OCI-LY1 (cell line): ENCODE data around the gene PLIN4.

Source experiments
- EZH2 ChIP-seq: fragments of 200-600 bp; sonication (generic), shearing (Covaris generic); IDR thresholded peaks from 2 replicates; pipeline ENCODE4 v1.8.0; 2017; ENCODE audit warnings: borderline replicate concordance, mixed run types, mild to moderate bottlenecking, antibody characterized with exemption, low read length, moderate library complexity, mixed read lengths
- TF ChIP-seq, protein P1 (sequence below): fragments of 200-600 bp; sonication (generic), shearing (Covaris generic); IDR thresholded peaks from 2 replicates; pipeline ENCODE4 v1.5.1; 2017; ENCODE audit warnings: mild to moderate bottlenecking, antibody characterized with exemption, low read length, moderate library complexity, mixed read lengths

DNA sequence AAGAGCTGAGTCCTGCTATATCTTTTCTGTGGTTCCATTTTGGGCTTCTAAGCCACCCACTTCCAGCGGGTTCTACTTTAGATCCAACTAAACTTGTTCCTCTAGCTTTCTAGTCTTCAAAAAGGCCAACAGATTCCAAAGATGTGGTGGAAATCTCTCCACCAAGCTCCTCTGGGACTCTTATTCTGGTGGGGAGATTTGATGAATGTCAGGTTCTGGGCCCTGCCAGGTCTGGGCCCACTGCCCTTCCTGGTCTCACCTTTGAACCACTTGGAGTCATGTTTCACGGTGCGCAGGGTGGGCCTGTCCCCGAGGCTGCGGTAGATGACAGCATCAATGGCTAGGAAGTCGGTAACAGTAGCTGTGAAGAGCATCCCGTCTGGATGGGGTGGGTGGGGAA, 36.4 kb upstream of the PLIN4 start:
- TF ChIP-seq, protein P1, sequence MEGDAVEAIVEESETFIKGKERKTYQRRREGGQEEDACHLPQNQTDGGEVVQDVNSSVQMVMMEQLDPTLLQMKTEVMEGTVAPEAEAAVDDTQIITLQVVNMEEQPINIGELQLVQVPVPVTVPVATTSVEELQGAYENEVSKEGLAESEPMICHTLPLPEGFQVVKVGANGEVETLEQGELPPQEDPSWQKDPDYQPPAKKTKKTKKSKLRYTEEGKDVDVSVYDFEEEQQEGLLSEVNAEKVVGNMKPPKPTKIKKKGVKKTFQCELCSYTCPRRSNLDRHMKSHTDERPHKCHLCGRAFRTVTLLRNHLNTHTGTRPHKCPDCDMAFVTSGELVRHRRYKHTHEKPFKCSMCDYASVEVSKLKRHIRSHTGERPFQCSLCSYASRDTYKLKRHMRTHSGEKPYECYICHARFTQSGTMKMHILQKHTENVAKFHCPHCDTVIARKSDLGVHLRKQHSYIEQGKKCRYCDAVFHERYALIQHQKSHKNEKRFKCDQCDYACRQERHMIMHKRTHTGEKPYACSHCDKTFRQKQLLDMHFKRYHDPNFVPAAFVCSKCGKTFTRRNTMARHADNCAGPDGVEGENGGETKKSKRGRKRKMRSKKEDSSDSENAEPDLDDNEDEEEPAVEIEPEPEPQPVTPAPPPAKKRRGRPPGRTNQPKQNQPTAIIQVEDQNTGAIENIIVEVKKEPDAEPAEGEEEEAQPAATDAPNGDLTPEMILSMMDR = no peak
- no peak for TF ChIP-seq EZH2
